CD8-positive, alpha-beta memory T cell (primary cell): ENCODE results near the gene HELZ2. TPM values are rescaled to one million over a fixed set of nuclear protein-coding genes. Genes with fewer than 3 reads are reported as not detected.

Experiments used
- CTCF ChIA-PET: fragments of 350-600 bp; sonication (Branson Sonifier 250); formaldehyde crosslinking; loops from one replicate; lab custom pipeline; 2021; ENCODE audit warnings: antibody characterized with exemption; lab: Charles Lee
- POLR2A ChIA-PET: fragments of 350-600 bp; sonication (Branson Sonifier 250); formaldehyde crosslinking; loops from one replicate; lab custom pipeline; 2021; ENCODE audit warnings: antibody characterized with exemption; lab: Charles Lee
- DNase-seq, 5 donors: peaks; one replicate each; pipeline versions ENCODE4 v3.0.0 to v3.0.0-alpha.2; 2020 to 2022; ENCODE audit warnings: mixed read lengths in 1 of 5
- H3K27ac ChIP-seq: one replicate; pipeline ENCODE4 v1.7.0; 2013; ENCODE audit warnings: low read depth, mild to moderate bottlenecking, low read length, moderate library complexity
- H3K27me3 ChIP-seq: 2 replicates; pipeline ENCODE4 v1.7.0; 2013; ENCODE audit warnings: low read length, mild to moderate bottlenecking; ENCODE audit not compliant: insufficient read depth, poor library complexity, severe bottlenecking
- H3K36me3 ChIP-seq: 2 replicates; pipeline ENCODE4 v1.7.0; 2013; ENCODE audit warnings: mild to moderate bottlenecking, low read length, moderate library complexity; ENCODE audit not compliant: insufficient read depth
- H3K4me1 ChIP-seq: 2 replicates; pipeline ENCODE4 v1.7.0; 2013; ENCODE audit warnings: mild to moderate bottlenecking, low read length, moderate library complexity; ENCODE audit not compliant: insufficient read depth
- H3K4me3 ChIP-seq: 2 replicates; pipeline ENCODE4 v1.7.0; 2013; ENCODE audit warnings: mild to moderate bottlenecking, low read length
- H3K9me3 ChIP-seq: 2 replicates; pipeline ENCODE4 v1.7.0; 2013; ENCODE audit warnings: mild to moderate bottlenecking, low read length
- H3K27ac Mint-ChIP-seq, 8 donors: one replicate each; pipeline ENCODE4 v1.8.0; 2020 to 2021; ENCODE audit warnings: mixed read lengths in 8 of 8, mild to moderate bottlenecking in 6 of 8, inconsistent platforms in 3 of 8, moderate library complexity in 3 of 8
- H3K27me3 Mint-ChIP-seq, 2 donors: one replicate each; pipeline ENCODE4 v1.8.0; 2020 to 2021; ENCODE audit warnings: mixed read lengths in 2 of 2, mild to moderate bottlenecking in 1 of 2, moderate library complexity in 1 of 2
- H3K36me3 Mint-ChIP-seq, 3 donors: one replicate each; pipeline ENCODE4 v1.8.0; 2020 to 2021; ENCODE audit warnings: mixed read lengths in 3 of 3, inconsistent platforms in 1 of 3, mild to moderate bottlenecking in 1 of 3
- H3K4me1 Mint-ChIP-seq, 3 donors: one replicate each; pipeline ENCODE4 v1.8.0; 2020 to 2021; ENCODE audit warnings: mixed read lengths in 3 of 3, inconsistent platforms in 1 of 3, mild to moderate bottlenecking in 1 of 3
- H3K4me3 Mint-ChIP-seq, 7 donors: one replicate each; pipeline ENCODE4 v1.8.0; 2020 to 2021; ENCODE audit warnings: mixed read lengths in 7 of 7, mild to moderate bottlenecking in 6 of 7, moderate library complexity in 4 of 7, inconsistent platforms in 2 of 7
- H3K9me3 Mint-ChIP-seq, 5 donors: one replicate each; pipeline ENCODE4 v1.8.0; 2020 to 2022; ENCODE audit warnings: mixed read lengths in 5 of 5, mild to moderate bottlenecking in 3 of 5, moderate library complexity in 2 of 5, inconsistent platforms in 1 of 5
- polyA plus RNA-seq: library from polyadenylated mRNA; unstranded; fragments of 300-500 nt; fragmentation: Illumina TruSeq; gene quantifications from one replicate; pipeline ENCODE4 v1.2.3, GENCODE V29; 2021
- total RNA-seq, 2 experiments: library from RNA; stranded (reverse); gene quantifications; one replicate each; pipeline ENCODE4 v1.2.3, GENCODE V29; 2021

HELZ2 gene
- total and polyA plus RNA-seq, 3 experiments from 2014 or later, result 7.4 to 9.8 (median 8.7) TPM

DNA sequence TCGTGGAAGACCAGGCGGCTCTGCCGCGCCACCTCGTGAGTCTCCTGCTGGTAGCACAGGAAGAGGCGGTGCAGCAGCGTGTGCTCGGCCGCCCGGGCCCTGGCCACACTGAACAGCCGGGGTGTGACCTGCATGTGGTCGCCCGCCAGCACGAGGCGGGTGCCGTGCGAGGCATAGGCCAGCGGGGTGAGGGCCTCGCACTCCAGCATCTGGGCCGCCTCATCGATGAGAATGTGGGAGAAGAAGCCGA lies 7.0 kb downstream of the HELZ2 start:
- Mint-ChIP-seq H3K4me1 (peaks cover 14 to 32% (median 17%) of the 10 kb centered on the region in 3 donors), H3K27me3 (no peaks in the 10 kb centered on the region), H3K27ac (peak overlapping the region in 3 of 8 donors; percentile 26 to 84 (median 81)), H3K9me3 (no peaks in the 10 kb centered on the region), H3K36me3 (peaks cover 0 to 9% (median 0%) of the 10 kb centered on the region in 3 donors), H3K4me3 (peak overlapping the region in 3 of 7 donors; percentile 32 to 74 (median 51))
- no peak overlapping the region for H3K4me3 ChIP-seq
- POLR2A ChIA-PET, result interaction anchor here (0.8 to 2.1 kb wide), 4 partner anchors 30 to 86 kb away, joined by 3 to 9 read pairs (median 4); partner anchors contain the start of genes PPDPF, PTK6 and STMN3
- H3K27me3 ChIP-seq, result no peaks in the 10 kb centered on the region
- H3K9me3 ChIP-seq, result no peaks in the 10 kb centered on the region
- H3K36me3 ChIP-seq, result no peaks in the 10 kb centered on the region
- no peak for DNase-seq
- CTCF ChIA-PET, result interaction anchor here (1.0 to 5.4 kb wide), 3 partner anchors 12 to 168 kb away, joined by 3 to 27 read pairs (median 7); partner anchors contain the start of gene PTK6
- H3K27ac ChIP-seq, result no peak overlapping the region
- peaks cover 28% of the 10 kb centered on the region for H3K4me1 ChIP-seq

DNA sequence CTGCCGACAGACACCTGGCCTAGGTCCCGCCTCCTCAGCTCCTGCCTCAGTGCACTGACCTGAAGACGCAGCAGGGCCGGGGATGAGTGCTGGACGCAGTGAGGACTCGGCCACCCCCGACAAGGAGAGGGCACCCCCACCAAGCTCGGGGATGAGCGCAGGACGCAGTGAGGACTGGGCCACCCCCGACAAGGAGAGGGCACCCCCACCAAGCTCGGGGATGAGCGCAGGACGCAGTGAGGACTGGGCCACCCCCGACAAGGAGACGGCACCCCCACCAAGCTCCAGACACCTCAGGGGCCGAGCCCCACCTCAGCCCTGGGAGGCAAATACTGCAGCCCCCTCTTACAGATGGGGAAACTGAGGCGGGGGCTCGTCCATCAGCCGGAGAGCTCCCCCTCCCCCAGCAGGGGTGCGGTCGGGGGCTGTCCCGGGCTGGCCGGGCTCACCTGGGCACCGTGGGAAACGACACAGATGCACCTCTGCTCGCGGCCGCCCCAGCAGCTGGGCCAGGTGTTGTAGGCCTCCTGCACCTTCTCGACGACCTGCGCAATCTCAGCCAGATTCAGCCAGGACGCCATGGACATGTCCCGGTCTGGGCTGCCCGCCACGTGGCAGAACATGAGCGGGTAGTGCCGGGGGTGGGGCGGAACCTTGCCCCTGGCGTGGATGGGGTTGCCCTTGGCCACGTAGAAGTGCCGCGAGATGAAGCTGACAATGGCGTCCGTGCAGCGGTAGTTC lies 7.5 kb downstream of the HELZ2 start:
- Histone ChIP-seq H3K9me3 (no peaks in the 10 kb centered on the region), H3K4me1 (peaks cover 28% of the 10 kb centered on the region), H3K36me3 (no peaks in the 10 kb centered on the region), H3K27ac (no peak overlapping the region), H3K27me3 (no peaks in the 10 kb centered on the region), H3K4me3 (no peak overlapping the region)
- Mint-ChIP-seq H3K36me3 (peaks cover 0 to 12% (median 0%) of the 10 kb centered on the region in 3 donors), H3K27ac (peak overlapping the region in 2 of 8 donors; percentile 26 to 81), H3K9me3 (no peaks in the 10 kb centered on the region), H3K27me3 (no peaks in the 10 kb centered on the region), H3K4me1 (peaks cover 14 to 32% (median 17%) of the 10 kb centered on the region in 3 donors), H3K4me3 (peak overlapping the region in 2 of 7 donors; percentile 32 to 51)
- POLR2A ChIA-PET, result interaction anchor here (1.1 to 1.8 kb wide), 2 partner anchors 46 to 86 kb away, joined by 3 to 9 read pairs; partner anchors contain the start of genes PPDPF and STMN3
- no peak for DNase-seq
- CTCF ChIA-PET, result interaction anchor here (1.0 to 5.4 kb wide), 4 partner anchors 12 to 472 kb away, joined by 3 to 27 read pairs (median 6); partner anchors contain the start of gene PTK6

DNA sequence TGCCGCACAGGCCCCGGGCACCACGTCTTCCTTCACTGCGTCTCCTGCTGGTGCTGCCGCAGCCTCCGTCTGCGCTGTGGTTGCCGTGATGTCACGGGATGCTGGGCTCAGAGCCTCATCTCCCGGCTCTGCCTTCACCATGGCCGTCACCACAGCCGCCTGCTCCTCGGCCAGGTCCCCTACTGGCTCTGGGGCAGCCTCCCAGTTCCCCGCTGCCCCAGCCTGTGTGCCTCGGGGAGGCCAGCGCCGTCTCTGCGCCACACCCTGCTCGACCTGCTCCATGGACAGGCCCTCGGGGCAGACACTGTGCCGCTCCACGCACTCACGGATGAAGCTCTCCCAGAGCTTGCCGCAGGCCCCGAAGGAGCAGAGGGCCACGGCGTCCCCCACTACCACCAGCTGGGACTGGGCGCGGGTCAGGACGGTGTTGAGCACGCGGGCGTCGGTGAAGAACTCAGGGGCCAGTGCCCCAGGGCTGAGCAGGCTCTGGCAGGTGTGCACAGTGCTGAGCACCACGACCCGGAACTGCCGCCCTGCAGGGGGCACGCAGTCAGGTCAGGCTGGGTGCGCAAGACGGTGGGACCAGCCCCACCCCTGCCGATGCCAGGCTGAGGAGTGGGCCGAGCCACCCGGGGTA lies 8.2 kb downstream of the HELZ2 start:
- Mint-ChIP-seq H3K36me3 (peaks cover 0 to 16% (median 0%) of the 10 kb centered on the region in 3 donors), H3K27ac (peak overlapping the region in 1 of 8 donors; percentile 58), H3K4me3 (no peak overlapping the region), H3K27me3 (no peaks in the 10 kb centered on the region), H3K4me1 (peaks cover 14 to 32% (median 17%) of the 10 kb centered on the region in 3 donors), H3K9me3 (no peaks in the 10 kb centered on the region)
- H3K9me3 ChIP-seq, result no peaks in the 10 kb centered on the region
- no peak overlapping the region for H3K27ac ChIP-seq
- no peaks in the 10 kb centered on the region for H3K36me3 ChIP-seq
- no peak for DNase-seq
- H3K27me3 ChIP-seq, result no peaks in the 10 kb centered on the region
- CTCF ChIA-PET, result interaction anchor here (1.0 to 5.4 kb wide), 2 partner anchors 27 to 472 kb away, joined by 4 to 27 read pairs; partner anchors contain the start of gene PTK6
- peaks cover 28% of the 10 kb centered on the region for H3K4me1 ChIP-seq
- POLR2A ChIA-PET, result no interaction called here
- no peak overlapping the region for H3K4me3 ChIP-seq

DNA sequence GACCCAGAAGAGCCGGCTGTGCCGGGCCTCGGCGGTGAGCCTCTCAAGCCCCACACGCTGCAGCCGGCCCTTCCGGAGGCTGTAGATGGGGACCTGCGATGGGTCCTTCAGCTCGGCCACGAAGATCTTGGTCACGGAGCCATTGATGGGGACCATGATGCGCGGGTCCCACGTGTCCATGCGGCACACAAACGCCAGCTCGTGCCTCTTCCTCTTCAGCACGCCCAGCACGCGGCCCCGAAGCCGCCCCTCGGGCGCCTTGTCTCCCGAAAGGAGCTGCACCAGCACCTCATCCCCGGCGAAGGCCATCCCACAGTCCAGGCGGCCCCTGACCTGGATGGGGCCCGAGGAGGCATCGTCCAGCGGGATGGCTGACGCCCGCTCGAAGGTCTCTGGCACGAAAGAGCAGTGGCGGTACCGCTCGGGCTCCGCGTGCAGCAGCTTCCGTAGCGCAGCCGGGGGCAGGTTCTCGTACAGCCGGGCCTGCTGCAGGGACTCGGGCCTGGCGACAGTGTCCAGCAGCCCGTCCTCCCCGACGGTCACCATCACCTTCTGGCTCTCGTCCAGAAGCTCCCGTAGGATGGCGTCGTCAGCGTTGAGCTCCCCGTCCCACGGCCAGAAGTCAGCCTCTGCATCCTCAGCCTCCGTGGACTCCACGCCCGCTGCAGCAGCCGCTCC lies 8.9 kb downstream of the HELZ2 start:
- Mint-ChIP-seq H3K27me3 (no peaks in the 10 kb centered on the region), H3K4me1 (peaks cover 14 to 32% (median 17%) of the 10 kb centered on the region in 3 donors), H3K9me3 (no peaks in the 10 kb centered on the region), H3K36me3 (peaks cover 0 to 23% (median 2%) of the 10 kb centered on the region in 3 donors), H3K4me3 (no peak overlapping the region), H3K27ac (peak overlapping the region in 1 of 8 donors; percentile 58)
- H3K27me3 ChIP-seq, result no peaks in the 10 kb centered on the region
- H3K36me3 ChIP-seq, result no peaks in the 10 kb centered on the region
- CTCF ChIA-PET, result interaction anchor here (5.4 kb wide), 1 partner anchor 26 kb away, joined by 27 read pairs; the partner anchor contains the start of gene PTK6
- peaks cover 28% of the 10 kb centered on the region for H3K4me1 ChIP-seq
- H3K9me3 ChIP-seq, result no peaks in the 10 kb centered on the region
- H3K27ac ChIP-seq, result no peak overlapping the region
- POLR2A ChIA-PET, result no interaction called here
- H3K4me3 ChIP-seq, result no peak overlapping the region
- no peak for DNase-seq

DNA sequence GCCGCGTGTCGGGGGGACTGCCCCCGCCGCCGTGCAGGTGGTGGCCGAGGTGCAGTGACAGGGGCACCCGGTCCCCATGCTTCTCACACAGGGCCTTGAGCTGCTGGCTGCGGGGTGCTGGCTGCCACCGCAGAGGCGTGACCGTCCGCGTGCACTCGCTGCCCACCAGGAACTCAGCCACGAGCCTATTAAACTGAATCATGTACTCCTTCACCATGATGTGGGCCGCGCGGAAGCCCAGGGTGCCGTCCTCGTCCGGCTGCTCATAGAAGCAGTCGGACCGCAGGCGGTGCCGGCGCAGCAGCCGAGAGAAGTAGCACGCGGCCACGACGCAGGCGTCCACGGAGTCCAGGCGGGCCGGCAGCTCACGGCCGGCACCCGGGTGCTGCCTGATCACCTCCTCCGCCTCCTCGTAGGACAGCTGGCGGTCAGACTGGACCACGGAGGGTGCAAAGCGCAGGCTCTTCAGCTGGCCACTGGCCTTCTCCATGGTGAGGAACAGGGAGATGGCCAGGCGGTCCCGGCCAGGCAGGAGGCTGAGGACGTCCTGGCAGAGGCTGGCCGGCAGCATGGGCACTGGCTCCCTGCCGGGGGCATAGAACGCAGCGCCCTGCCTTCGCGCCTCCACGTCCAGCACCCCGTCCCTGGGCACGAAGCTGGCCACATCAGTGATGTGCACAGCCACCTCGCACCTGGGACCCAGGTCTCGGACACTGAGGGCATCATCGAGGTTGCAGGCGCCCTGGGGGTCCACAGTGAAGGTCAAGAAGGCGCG lies 9.8 kb downstream of the HELZ2 start:
- H3K9me3 ChIP-seq, result no peaks in the 10 kb centered on the region
- POLR2A ChIA-PET, result no interaction called here
- Mint-ChIP-seq H3K4me1 (peaks cover 13 to 25% (median 17%) of the 10 kb centered on the region in 3 donors), H3K27ac (no peak overlapping the region), H3K27me3 (no peaks in the 10 kb centered on the region), H3K36me3 (peaks cover 0 to 25% (median 2%) of the 10 kb centered on the region in 3 donors), H3K4me3 (no peak overlapping the region), H3K9me3 (no peaks in the 10 kb centered on the region)
- H3K4me1 ChIP-seq, result peaks cover 24% of the 10 kb centered on the region
- no peaks in the 10 kb centered on the region for H3K27me3 ChIP-seq
- no peak for DNase-seq
- no peak overlapping the region for H3K27ac ChIP-seq
- no peaks in the 10 kb centered on the region for H3K36me3 ChIP-seq
- CTCF ChIA-PET, result no interaction called here
- no peak overlapping the region for H3K4me3 ChIP-seq

DNA sequence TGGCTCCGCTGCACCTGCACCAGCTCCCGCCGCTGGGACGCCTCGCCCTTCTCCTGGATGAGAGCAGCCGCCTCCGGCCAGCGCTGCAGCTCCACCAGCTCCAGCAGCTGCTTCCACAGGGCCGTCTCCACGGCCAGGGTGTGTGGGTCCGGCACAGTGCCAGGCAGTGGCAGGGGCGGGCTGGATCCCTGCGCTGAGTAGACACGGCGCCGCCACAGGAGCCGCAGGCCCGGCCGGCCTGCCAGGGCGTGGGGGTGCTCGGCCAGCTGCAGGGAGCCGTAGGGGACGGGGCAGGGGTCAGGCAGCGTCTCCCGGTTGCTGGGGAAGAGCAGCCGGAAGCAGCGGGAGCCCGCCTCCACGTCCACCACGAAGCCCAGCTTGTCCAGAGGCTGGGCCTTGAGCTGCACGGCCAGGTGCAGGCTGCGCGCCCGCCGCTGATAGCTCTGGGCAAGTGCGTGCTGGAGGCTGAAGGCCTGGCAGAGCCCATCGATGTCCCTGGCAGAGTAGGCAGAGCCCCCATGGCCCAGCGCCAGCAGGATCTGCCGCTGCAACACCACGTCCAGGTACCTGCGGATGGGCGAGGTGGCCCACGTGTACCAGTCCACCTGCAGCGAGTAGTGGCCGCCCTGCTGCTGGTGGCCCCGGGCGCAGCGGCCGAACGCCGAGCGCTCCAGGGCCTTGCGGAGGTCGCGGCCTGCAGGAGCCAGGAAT lies 10.7 kb downstream of the HELZ2 start:
- no peak for DNase-seq
- ChIA-PET POLR2A (no interaction called here), CTCF (no interaction called here)
- Histone ChIP-seq H3K4me1 (peaks cover 15% of the 10 kb centered on the region), H3K36me3 (no peaks in the 10 kb centered on the region), H3K27ac (no peak overlapping the region), H3K4me3 (no peak overlapping the region), H3K9me3 (no peaks in the 10 kb centered on the region), H3K27me3 (no peaks in the 10 kb centered on the region)
- no peak overlapping the region for H3K4me3 Mint-ChIP-seq
- H3K9me3 Mint-ChIP-seq, result no peaks in the 10 kb centered on the region
- H3K27ac Mint-ChIP-seq, result no peak overlapping the region
- H3K27me3 Mint-ChIP-seq, result no peaks in the 10 kb centered on the region
- peaks cover 0 to 30% (median 2%) of the 10 kb centered on the region in 3 donors for H3K36me3 Mint-ChIP-seq
- H3K4me1 Mint-ChIP-seq, result peaks cover 9 to 16% (median 11%) of the 10 kb centered on the region in 3 donors
